DOHH2 (cell line): Measurements from ENCODE around the gene KRTAP5-11.
"Not testable (repeated sequence)": the region's sequence is repeated elsewhere in the genome, so short reads cannot be mapped to it uniquely, and the experiment has no call there.

ENCODE experiments used
- H3F3A ChIP-seq: fragments of 200-600 bp; sonication (generic), shearing (Covaris generic); 2 replicates; pipeline ENCODE4 v1.6.0; 2016; ENCODE audit warnings: antibody characterized with exemption, mild to moderate bottlenecking; ENCODE audit not compliant: control insufficient read depth, insufficient read depth
- H3K27ac ChIP-seq: fragments of 200-600 bp; sonication (generic); 2 replicates; pipeline ENCODE4 v1.5.1; 2014; ENCODE audit warnings: low read depth, mild to moderate bottlenecking, low read length, moderate library complexity
- H3K27me3 ChIP-seq: fragments of 200-600 bp; sonication (generic); 2 replicates; pipeline ENCODE4 v1.6.1; 2014; ENCODE audit warnings: mild to moderate bottlenecking, low read length, mixed read lengths; ENCODE audit not compliant: control insufficient read depth
- H3K36me3 ChIP-seq: fragments of 200-600 bp; sonication (generic); 2 replicates; pipeline ENCODE4 v1.6.1; 2014; ENCODE audit warnings: mild to moderate bottlenecking, low read length, moderate library complexity, mixed read lengths; ENCODE audit not compliant: control insufficient read depth
- H3K4me1 ChIP-seq: fragments of 200-600 bp; sonication (generic); 2 replicates; pipeline ENCODE4 v1.6.1; 2014; ENCODE audit warnings: mild to moderate bottlenecking, low read length, mixed read lengths; ENCODE audit not compliant: control insufficient read depth
- H3K4me2 ChIP-seq: fragments of 200-600 bp; sonication (generic); 2 replicates; pipeline ENCODE4 v1.6.0; 2014; ENCODE audit warnings: mild to moderate bottlenecking, low read length, moderate library complexity
- H3K4me3 ChIP-seq: fragments of 200-600 bp; sonication (generic); 2 replicates; pipeline ENCODE4 v1.5.1; 2014; ENCODE audit warnings: mild to moderate bottlenecking, low read length, mixed read lengths
- H3K79me2 ChIP-seq: fragments of 200-600 bp; sonication (generic); 2 replicates; pipeline ENCODE4 v1.6.1; 2014; ENCODE audit warnings: mild to moderate bottlenecking, low read length, mixed read lengths; ENCODE audit not compliant: control insufficient read depth
- H3K9me2 ChIP-seq: fragments of 200-600 bp; sonication (generic); replicated peaks from 2 replicates; pipeline ENCODE4 v1.6.1; 2014; ENCODE audit warnings: mild to moderate bottlenecking, low read length, mixed read lengths; ENCODE audit not compliant: control insufficient read depth
- H3K9me3 ChIP-seq: fragments of 200-600 bp; sonication (generic); 2 replicates; pipeline ENCODE4 v1.6.1; 2014; ENCODE audit warnings: antibody characterized with exemption, low read length, mixed read lengths; ENCODE audit not compliant: control insufficient read depth, insufficient read depth
- H4K20me1 ChIP-seq: fragments of 200-600 bp; sonication (generic); 2 replicates; pipeline ENCODE4 v1.6.0; 2014; ENCODE audit warnings: low read depth, mild to moderate bottlenecking, antibody characterized with exemption, low read length, moderate library complexity; ENCODE audit not compliant: control insufficient read depth, insufficient read depth
- CTCF ChIP-seq: fragments of 200-600 bp; sonication (generic); IDR thresholded peaks from one replicate; pipeline ENCODE4 v1.5.1; 2014; ENCODE audit warnings: antibody characterized with exemption, mild to moderate bottlenecking, low read depth, low read length; ENCODE audit not compliant: poor library complexity, severe bottlenecking
- EZH2phosphoT487 ChIP-seq: fragments of 200-600 bp; sonication (generic); IDR thresholded peaks from 2 replicates; pipeline ENCODE4 v1.6.1; 2017; ENCODE audit warnings: borderline replicate concordance, mild to moderate bottlenecking, antibody characterized with exemption, low read length, moderate library complexity, mixed read lengths

The KRTAP5-11 gene

GRCh38 chr11:71538666-71538990 is 44.0 kb downstream of the KRTAP5-11 start:
- Histone ChIP-seq H3K9me3 (peaks cover 3% of the 10 kb centered on the region), H3K9me2 (no peaks in the 10 kb centered on the region), H4K20me1 (no peaks in the 10 kb centered on the region), H3F3A (no peaks in the 10 kb centered on the region), H3K4me3 (no peak overlapping the region), H3K27me3 (peaks cover 18% of the 10 kb centered on the region), H3K4me1 (no peaks in the 10 kb centered on the region), H3K79me2 (no peaks in the 10 kb centered on the region), H3K27ac (no peak overlapping the region), H3K36me3 (no peaks in the 10 kb centered on the region), H3K4me2 (no peak overlapping the region)
- TF ChIP-seq CTCF (no peak), EZH2phosphoT487 (no peak)

- H3K27me3 ChIP-seq, result peaks cover 13% of the 10 kb centered on the region
- not testable (repeated sequence) for H3K4me1 ChIP-seq, H3K9me3 ChIP-seq, H3K9me2 ChIP-seq, H3F3A ChIP-seq, H3K36me3 ChIP-seq, H4K20me1 ChIP-seq, H3K79me2 ChIP-seq, H3K4me3 ChIP-seq, H3K4me2 ChIP-seq, H3K27ac ChIP-seq
Observed at GRCh38 chr11:71537977-71538665, 44.6 kb downstream of the KRTAP5-11 start, which contains the start of gene KRTAP5-8. Gene KRTAP5-8 (plus strand): TSS chr11:71538025. CDS start chr11:71538056, 31 bp downstream.

- Histone ChIP-seq H4K20me1 (no peaks in the 10 kb centered on the region), H3K9me3 (peaks cover 3% of the 10 kb centered on the region), H3K79me2 (no peaks in the 10 kb centered on the region), H3K9me2 (no peaks in the 10 kb centered on the region), H3K27me3 (peaks cover 10% of the 10 kb centered on the region), H3K4me1 (no peaks in the 10 kb centered on the region), H3K4me2 (no peak overlapping the region), H3K36me3 (no peaks in the 10 kb centered on the region), H3F3A (no peaks in the 10 kb centered on the region), H3K27ac (no peak overlapping the region), H3K4me3 (no peak overlapping the region)
- TF ChIP-seq EZH2phosphoT487 (no peak), CTCF (no peak)
Observed at GRCh38 chr11:71537537-71537936, 45.1 kb downstream of the KRTAP5-11 start.

- peaks cover 3% of the 10 kb centered on the region for H3K9me3 ChIP-seq
- no peak overlapping the region for H3K4me3 ChIP-seq
- no peak for TF ChIP-seq EZH2phosphoT487
- TF ChIP-seq CTCF, result no peak
- no peaks in the 10 kb centered on the region for H4K20me1 ChIP-seq
- H3K79me2 ChIP-seq, result no peaks in the 10 kb centered on the region
- no peaks in the 10 kb centered on the region for H3F3A ChIP-seq
- H3K36me3 ChIP-seq, result no peaks in the 10 kb centered on the region
- H3K4me1 ChIP-seq, result no peaks in the 10 kb centered on the region
- H3K27ac ChIP-seq, result no peak overlapping the region
- peaks cover 4% of the 10 kb centered on the region for H3K27me3 ChIP-seq
- H3K4me2 ChIP-seq, result no peak overlapping the region
- H3K9me2 ChIP-seq, result no peaks in the 10 kb centered on the region
Observed at GRCh38 chr11:71535825-71536224, 46.9 kb downstream of the KRTAP5-11 start.

GRCh38 chr11:71534711-71535608 is 47.7 kb downstream of the KRTAP5-11 start:
- H3K4me1 ChIP-seq, H3K9me3 ChIP-seq, H3K4me3 ChIP-seq, H3K79me2 ChIP-seq, H3F3A ChIP-seq, H3K36me3 ChIP-seq, H3K9me2 ChIP-seq, H4K20me1 ChIP-seq, H3K4me2 ChIP-seq, H3K27me3 ChIP-seq, H3K27ac ChIP-seq: not testable (repeated sequence)
